Caco-2 (cell line): ENCODE data around the gene LMO7. TPM values are rescaled to one million over a fixed set of nuclear protein-coding genes. Genes with fewer than 3 reads are reported as not detected.

Experiments
- BruUV-seq: library from RNA; stranded (reverse); fragments of 400-500 nt; replicated peaks from 2 replicates; lab custom pipeline; 2021; lab: Mats Ljungman, UMichigan
- CTCF ChIA-PET: fragments of 300-600 bp; sonication (Branson Sonifier 250); formaldehyde crosslinking; loops from one replicate; lab custom pipeline; 2022; ENCODE audit warnings: antibody characterized with exemption; lab: Charles Lee
- POLR2A ChIA-PET: fragments of 300-600 bp; sonication (Branson Sonifier 250); formaldehyde crosslinking; loops from one replicate; lab custom pipeline; 2022; ENCODE audit warnings: antibody characterized with exemption; lab: Charles Lee
- DNase-seq, 2 experiments: peaks; one replicate each; pipeline versions ENCODE4 v3.0.0 to v3.0.0-alpha.2; 2020 to 2022
- H3K27me3 ChIP-seq: replicated peaks from 2 replicates; pipeline ENCODE4 v1.6.0; 2011; ENCODE audit warnings: low read length; ENCODE audit not compliant: control insufficient read depth, insufficient read depth
- H3K36me3 ChIP-seq: 2 replicates; pipeline ENCODE4 v1.5.1; 2011; ENCODE audit warnings: low read length; ENCODE audit not compliant: control insufficient read depth, insufficient read depth
- H3K4me1 ChIP-seq: fragments of 250-450 bp; sonication (Bioruptor Pico); 2 replicates; pipeline ENCODE4 v1.5.1; 2020; ENCODE audit warnings: mild to moderate bottlenecking
- H3K4me3 ChIP-seq: 2 replicates; pipeline ENCODE4 v1.5.1; 2011; ENCODE audit warnings: low read depth, mild to moderate bottlenecking, control low read depth, low read length
- H3K9me3 ChIP-seq: fragments of 250-450 bp; sonication (Bioruptor Pico); 2 replicates; pipeline ENCODE4 v1.5.1; 2020; ENCODE audit warnings: mild to moderate bottlenecking, moderate library complexity
- H3K27ac Mint-ChIP-seq: one replicate; pipeline ENCODE4 v1.8.0; 2022; ENCODE audit warnings: mixed read lengths; ENCODE audit not compliant: unreplicated experiment
- H3K27me3 Mint-ChIP-seq: one replicate; pipeline ENCODE4 v1.8.0; 2022; ENCODE audit warnings: mixed read lengths; ENCODE audit not compliant: insufficient read depth, unreplicated experiment
- H3K36me3 Mint-ChIP-seq: one replicate; pipeline ENCODE4 v1.8.0; 2022; ENCODE audit warnings: mild to moderate bottlenecking, mixed read lengths; ENCODE audit not compliant: insufficient read depth, unreplicated experiment
- H3K4me1 Mint-ChIP-seq: one replicate; pipeline ENCODE4 v1.8.0; 2022; ENCODE audit warnings: low read depth, mixed read lengths; ENCODE audit not compliant: unreplicated experiment
- H3K4me3 Mint-ChIP-seq: one replicate; pipeline ENCODE4 v1.8.0; 2022; ENCODE audit warnings: mild to moderate bottlenecking, moderate library complexity, mixed read lengths; ENCODE audit not compliant: unreplicated experiment
- H3K9me3 Mint-ChIP-seq: one replicate; pipeline ENCODE4 v1.8.0; 2022; ENCODE audit warnings: mixed read lengths; ENCODE audit not compliant: unreplicated experiment
- intact Hi-C: fragments of 100-400 bp; cut with micrococcal nuclease; formaldehyde crosslinking; loops from one replicate; pipeline ENCODE4 v1.10.0; 2022; ENCODE audit not compliant: unreplicated experiment
- total RNA-seq: library from RNA; stranded (reverse); gene quantifications from 2 replicates; pipeline ENCODE4 v1.2.3, GENCODE V29; 2022
- TF ChIP-seq, protein P1 (sequence below), 2 experiments: fragments of 200-600 bp in 1 of 2; IDR thresholded peaks; 1 replicate in 1 of 2; 2 replicates in 1 of 2; pipeline versions ENCODE4 v1.5.1 to v1.8.0; 2011 to 2022; ENCODE audit warnings: antibody characterized with exemption in 1 of 2, control low read depth in 1 of 2, inconsistent platforms in 1 of 2, low read depth in 1 of 2, low read length in 1 of 2, mild to moderate bottlenecking in 1 of 2, moderate library complexity in 1 of 2; ENCODE audit not compliant: insufficient read depth in 1 of 2, severe bottlenecking in 1 of 2, unreplicated experiment in 1 of 2

The LMO7 gene
- total RNA-seq, 1 experiment from 2014 or later, result 209 TPM

DNA sequence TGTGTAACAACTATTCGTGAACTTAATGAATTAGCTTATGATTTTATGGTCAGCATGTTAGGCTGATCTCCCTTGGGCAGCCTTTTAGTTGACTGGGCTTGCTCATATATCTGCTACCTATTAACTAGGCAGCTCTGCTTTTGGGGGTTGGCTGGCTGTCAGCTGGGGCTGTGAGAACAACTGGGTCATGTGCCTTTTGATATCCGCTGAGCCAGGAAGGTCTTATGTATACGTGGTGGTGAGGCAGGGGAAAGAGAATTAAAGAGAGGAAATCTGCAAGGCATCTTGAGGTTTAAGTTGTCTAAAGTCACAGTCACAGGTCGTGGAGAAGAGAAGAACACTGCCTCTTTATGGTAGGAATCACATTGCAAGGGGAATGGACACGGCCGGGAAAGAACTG, 206.9 kb downstream of the LMO7 start:
- BruUV-seq, result no TSS peak
- TF ChIP-seq, protein P1, sequence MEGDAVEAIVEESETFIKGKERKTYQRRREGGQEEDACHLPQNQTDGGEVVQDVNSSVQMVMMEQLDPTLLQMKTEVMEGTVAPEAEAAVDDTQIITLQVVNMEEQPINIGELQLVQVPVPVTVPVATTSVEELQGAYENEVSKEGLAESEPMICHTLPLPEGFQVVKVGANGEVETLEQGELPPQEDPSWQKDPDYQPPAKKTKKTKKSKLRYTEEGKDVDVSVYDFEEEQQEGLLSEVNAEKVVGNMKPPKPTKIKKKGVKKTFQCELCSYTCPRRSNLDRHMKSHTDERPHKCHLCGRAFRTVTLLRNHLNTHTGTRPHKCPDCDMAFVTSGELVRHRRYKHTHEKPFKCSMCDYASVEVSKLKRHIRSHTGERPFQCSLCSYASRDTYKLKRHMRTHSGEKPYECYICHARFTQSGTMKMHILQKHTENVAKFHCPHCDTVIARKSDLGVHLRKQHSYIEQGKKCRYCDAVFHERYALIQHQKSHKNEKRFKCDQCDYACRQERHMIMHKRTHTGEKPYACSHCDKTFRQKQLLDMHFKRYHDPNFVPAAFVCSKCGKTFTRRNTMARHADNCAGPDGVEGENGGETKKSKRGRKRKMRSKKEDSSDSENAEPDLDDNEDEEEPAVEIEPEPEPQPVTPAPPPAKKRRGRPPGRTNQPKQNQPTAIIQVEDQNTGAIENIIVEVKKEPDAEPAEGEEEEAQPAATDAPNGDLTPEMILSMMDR (IDR thresholded peaks at IDR 0.05; ENCODE audit: insufficient read depth in 1 of 2, low read depth in 1 of 2, low read length in 1 of 2, severe bottlenecking in 1 of 2, unreplicated experiment in 1 of 2), result no peak
- H3K4me1 ChIP-seq, result no peaks in the 10 kb centered on the region
- H3K9me3 ChIP-seq, result no peaks in the 10 kb centered on the region
- Mint-ChIP-seq H3K4me3 (no peak overlapping the region), H3K36me3 (peaks cover 92% of the 10 kb centered on the region), H3K9me3 (peaks cover 20% of the 10 kb centered on the region), H3K27ac (no peak overlapping the region), H3K27me3 (no peaks in the 10 kb centered on the region), H3K4me1 (no peaks in the 10 kb centered on the region)
- H3K36me3 ChIP-seq, result peaks cover 10% of the 10 kb centered on the region
- H3K27me3 ChIP-seq, result no peaks in the 10 kb centered on the region
- POLR2A ChIA-PET, result no interaction called here
- CTCF ChIA-PET, result no interaction called here
- DNase-seq, result no peak
- H3K4me3 ChIP-seq, result no peak overlapping the region
- intact Hi-C loops, result no loop called here

DNA sequence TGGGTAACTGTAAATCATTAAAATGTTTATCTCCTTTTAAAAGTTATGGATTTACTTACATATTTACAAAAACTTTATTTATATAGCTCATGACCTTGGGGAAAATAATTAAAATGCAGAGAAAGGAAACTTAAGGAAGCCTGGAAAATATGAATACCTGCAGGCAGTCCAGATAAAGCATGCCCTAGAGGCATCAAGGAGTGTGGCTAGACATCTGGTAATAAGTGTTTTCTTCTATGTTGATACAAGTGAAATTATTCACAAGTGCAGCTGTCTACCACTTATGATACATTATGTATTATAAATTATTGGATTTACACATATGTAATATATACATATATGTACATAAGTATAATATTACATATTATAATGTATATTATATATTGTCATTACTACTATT, 207.9 kb downstream of the LMO7 start:
- intact Hi-C loops, result no loop called here

DNA sequence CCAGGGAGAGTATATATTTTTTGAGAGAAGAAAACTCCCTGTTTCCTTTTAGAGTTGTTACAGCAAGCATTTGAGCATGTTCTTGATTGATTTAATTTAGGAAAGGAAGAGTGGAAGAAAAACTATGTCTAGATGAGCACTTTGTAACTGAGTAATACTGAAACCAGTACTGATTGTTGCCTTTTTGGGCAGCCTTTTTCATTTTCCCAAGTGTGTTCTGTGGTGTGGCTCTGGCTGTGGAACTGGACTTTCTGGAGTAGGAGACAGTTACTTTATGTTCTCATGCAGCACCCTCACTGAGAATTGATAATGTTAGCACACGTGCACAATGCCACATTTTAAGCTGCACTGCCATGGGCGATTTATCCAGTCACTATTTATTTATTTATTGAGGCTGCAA, 211.5 kb downstream of the LMO7 start:
- H3K36me3 Mint-ChIP-seq, result peaks cover 84% of the 10 kb centered on the region
- Histone ChIP-seq H3K36me3 (peaks cover 9% of the 10 kb centered on the region), H3K4me3 (no peak overlapping the region), H3K9me3 (no peaks in the 10 kb centered on the region), H3K4me1 (no peaks in the 10 kb centered on the region), H3K27me3 (no peaks in the 10 kb centered on the region)
- CTCF ChIA-PET, result no interaction called here
- peaks cover 2% of the 10 kb centered on the region for H3K9me3 Mint-ChIP-seq
- no peak for DNase-seq
- H3K4me1 Mint-ChIP-seq, result no peaks in the 10 kb centered on the region
- no peak overlapping the region for H3K4me3 Mint-ChIP-seq
- no peak overlapping the region for H3K27ac Mint-ChIP-seq
- POLR2A ChIA-PET, result no interaction called here
- BruUV-seq, result no TSS peak
- TF ChIP-seq, protein P1 (IDR thresholded peaks at IDR 0.05; ENCODE audit: insufficient read depth in 1 of 2, low read depth in 1 of 2, low read length in 1 of 2, severe bottlenecking in 1 of 2, unreplicated experiment in 1 of 2), result no peak
- intact Hi-C loops, result no loop called here
- no peaks in the 10 kb centered on the region for H3K27me3 Mint-ChIP-seq

More for the DNA sequence above, 207.9 kb downstream of the LMO7 start:
- DNase-seq, result no peak
- Mint-ChIP-seq H3K36me3 (peaks cover 92% of the 10 kb centered on the region), H3K27me3 (no peaks in the 10 kb centered on the region), H3K27ac (no peak overlapping the region), H3K4me1 (no peaks in the 10 kb centered on the region), H3K9me3 (peaks cover 20% of the 10 kb centered on the region), H3K4me3 (no peak overlapping the region)
- H3K27me3 ChIP-seq, result no peaks in the 10 kb centered on the region
- H3K4me3 ChIP-seq, result no peak overlapping the region
- TF ChIP-seq, protein P1 (IDR thresholded peaks at IDR 0.05; ENCODE audit: insufficient read depth in 1 of 2, low read depth in 1 of 2, low read length in 1 of 2, severe bottlenecking in 1 of 2, unreplicated experiment in 1 of 2), result no peak
- H3K9me3 ChIP-seq, result no peaks in the 10 kb centered on the region
- ChIA-PET POLR2A (no interaction called here), CTCF (no interaction called here)
- H3K4me1 ChIP-seq, result no peaks in the 10 kb centered on the region
- BruUV-seq, result no TSS peak
- H3K36me3 ChIP-seq, result peaks cover 10% of the 10 kb centered on the region
